GM19455 (cell line): ENCODE measurements around the gene TTC31.
"Not testable (repeated sequence)": the region's sequence is repeated elsewhere in the genome, so short reads cannot be mapped to it uniquely, and the experiment has no call there.

ENCODE experiments used
- ATAC-seq: cut with Tn5 transposase; IDR thresholded peaks from one replicate; pipeline ENCODE4 v1.9.1; 2021; ENCODE audit not compliant: unreplicated experiment

TTC31 gene

DNA sequence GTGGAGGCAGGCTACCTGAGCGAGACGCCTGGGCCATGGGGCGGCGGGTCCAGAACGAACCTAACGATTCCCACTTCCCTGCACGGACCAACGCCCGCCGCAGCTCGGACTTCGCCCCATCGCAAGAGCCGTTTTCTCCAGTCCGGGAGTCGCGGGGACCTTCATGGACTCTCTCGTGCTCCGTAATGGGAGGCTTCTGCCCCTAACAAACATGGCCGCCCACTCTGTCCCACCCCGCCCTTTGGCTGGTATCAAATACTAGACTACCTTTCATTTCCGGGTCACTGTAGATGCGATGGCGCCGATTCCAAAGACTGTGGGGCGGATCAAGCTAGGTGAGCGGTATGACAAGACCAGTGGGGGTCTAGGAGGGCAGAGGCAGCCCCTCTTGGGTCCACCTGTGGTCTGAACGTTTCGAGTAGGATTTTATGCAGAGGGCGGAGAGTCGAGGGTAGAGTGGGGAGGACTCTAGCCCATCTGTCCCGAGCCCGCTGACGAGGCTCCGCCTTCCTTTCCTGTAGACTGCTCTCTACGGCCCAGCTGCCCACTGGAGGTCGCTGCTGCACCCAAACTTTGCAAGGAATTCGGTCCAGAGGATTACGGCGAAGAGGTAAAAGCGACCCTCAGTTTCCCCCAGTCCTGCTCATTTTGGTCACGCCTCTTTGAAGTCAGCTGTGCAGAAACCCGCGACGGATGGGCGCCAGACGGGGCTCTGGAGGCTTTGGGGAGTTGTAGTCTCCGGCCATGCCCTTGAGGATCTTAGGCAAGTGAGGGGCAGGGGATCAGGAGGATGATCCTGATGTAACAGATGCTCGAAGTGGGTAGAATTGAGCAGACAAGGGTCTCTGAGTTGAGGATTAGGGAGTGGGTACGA, at the start of gene TTC31, which contains the start of gene CCDC142:
Gene TTC31 (plus strand): TSS at position 281 of the 874 bp plus-strand sequence. CDS start 15 bp downstream, at position 296.
Gene CCDC142 (minus strand): TSS at position 198 of the 874 bp plus-strand sequence. CDS start 161 bp downstream, at position 37.
- ATAC-seq, result peak; percentile 94

- no peak for ATAC-seq
Observed at GRCh38 chr2:74436111-74436805, 46.6 kb upstream of the TTC31 start.

- no peak for ATAC-seq
Observed at GRCh38 chr2:74436848-74437695, 45.8 kb upstream of the TTC31 start.

GRCh38 chr2:74438248-74438647, 44.6 kb upstream of the TTC31 start:
- no peak for ATAC-seq

- ATAC-seq, result no peak
Observed at GRCh38 chr2:74439373-74439772, 43.5 kb upstream of the TTC31 start.

DNA sequence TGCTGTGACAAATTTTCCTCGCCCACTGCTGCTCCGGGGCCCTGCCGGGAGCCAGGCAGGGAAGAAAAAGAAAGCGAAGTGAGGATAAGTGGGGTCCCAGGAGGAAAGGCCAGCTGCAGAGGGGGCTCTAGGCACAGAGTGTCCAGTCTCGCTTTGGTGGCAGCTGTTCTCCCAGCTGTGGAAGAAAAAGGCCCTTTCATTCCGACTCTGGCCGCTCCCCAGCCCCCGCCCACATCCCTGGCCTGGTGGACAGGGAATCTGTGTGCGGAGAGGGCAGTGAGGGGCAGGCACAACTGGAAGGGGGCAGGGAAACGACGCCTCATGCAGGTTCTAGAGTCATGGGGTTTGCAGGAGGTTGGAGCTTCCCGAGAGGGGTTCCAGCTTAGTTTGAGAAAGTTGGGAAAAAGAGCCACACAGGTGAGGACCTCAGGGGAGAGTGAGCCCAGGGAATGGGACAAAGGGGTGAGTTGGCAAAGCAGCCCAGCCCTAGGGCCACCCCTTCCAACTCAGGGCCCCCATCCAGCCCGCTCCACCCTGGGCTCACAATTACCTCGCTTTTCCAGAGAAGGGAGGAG, 43.0 kb upstream of the TTC31 start:
- no peak for ATAC-seq

- peak; percentile 81 for ATAC-seq
Observed at GRCh38 chr2:74440378-74441169, 42.3 kb upstream of the TTC31 start.

GRCh38 chr2:74441170-74441689, 41.7 kb upstream of the TTC31 start:
- no peak for ATAC-seq

- no peak for ATAC-seq
Observed at GRCh38 chr2:74441690-74442482, 41.0 kb upstream of the TTC31 start, which contains the start of gene RTKN. TSS of gene RTKN (minus strand) at chr2:74441937. CDS start at chr2:74441816, 121 bp downstream.

GRCh38 chr2:74442483-74443297, 40.2 kb upstream of the TTC31 start:
- ATAC-seq, result not testable (repeated sequence)

DNA sequence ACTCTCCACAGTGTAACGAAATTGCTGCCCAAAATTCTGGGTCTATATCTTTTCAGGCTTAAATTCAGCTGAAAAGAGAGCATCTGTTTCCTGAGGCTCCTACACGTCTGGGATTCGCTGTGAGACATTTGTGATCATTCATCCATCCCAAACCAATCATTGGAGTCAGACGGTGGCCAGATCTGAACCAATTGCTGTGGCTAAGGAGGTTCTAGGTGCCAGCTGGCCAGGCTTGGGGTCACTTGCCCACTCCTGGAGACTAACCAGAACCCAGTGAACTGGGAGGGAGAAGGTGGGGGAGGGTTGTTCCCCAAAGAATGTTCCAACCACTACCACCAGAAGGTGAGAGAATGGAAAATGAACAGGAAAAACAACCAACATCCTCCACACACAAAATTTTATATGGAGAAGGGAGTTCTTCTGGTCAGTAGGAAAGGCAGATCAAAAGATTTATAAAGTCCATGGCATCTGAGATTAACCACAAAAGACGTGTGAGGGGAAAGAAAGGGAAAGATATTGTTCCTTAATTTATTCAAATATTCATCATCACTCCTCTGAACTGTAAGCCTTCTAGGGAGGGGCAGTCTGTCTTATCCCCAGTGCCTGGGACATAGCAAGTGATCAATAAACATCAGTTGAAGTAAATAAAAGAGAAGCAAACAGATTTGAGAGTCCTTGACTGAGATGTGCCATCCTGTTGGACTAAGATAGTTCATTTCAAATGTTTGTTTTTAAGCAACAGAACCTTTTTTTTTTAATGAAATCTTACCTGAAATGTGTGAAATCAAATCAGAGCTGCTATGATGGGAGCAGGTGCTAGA, 38.2 kb upstream of the TTC31 start:
- no peak for ATAC-seq

GRCh38 chr2:74447230-74447999, 35.5 kb upstream of the TTC31 start:
- ATAC-seq, result no peak

DNA sequence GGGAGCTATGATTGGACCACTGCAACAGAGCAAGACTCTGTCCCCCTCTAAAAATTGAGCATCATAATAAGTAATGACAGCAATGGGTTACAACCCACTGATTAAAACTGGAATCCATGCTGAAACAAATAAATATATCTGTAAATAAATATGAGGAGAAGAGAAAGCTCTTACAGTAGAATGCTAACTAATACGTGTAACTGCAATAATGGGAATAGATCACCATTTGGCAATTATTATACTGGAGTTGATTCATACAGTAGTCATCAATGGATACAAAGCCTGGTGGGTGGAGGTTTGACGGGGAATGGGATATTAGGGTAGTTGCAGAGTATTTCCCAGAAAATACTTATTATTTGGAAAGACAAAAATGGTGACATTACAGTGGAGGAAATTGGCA, 34.1 kb upstream of the TTC31 start:
- no peak for ATAC-seq

GRCh38 chr2:74450570-74451190, 32.2 kb upstream of the TTC31 start:
- ATAC-seq, result no peak

- ATAC-seq, result peak; percentile 38
Observed at GRCh38 chr2:74454654-74455511, 28.0 kb upstream of the TTC31 start, which contains the start of gene INO80B. TSS of gene INO80B (plus strand) at chr2:74455087. CDS start at chr2:74455117, 30 bp downstream.
